MG63 (cell line): Measurements from ENCODE around the gene CRIM1. TPM values are rescaled to one million over a fixed set of nuclear protein-coding genes. Genes with fewer than 3 reads are reported as not detected.

Experiments
- DNase-seq: peaks from one replicate; pipeline ENCODE4 v3.0.0-alpha.2; 2020
- H3K27me3 ChIP-seq: fragments of 250-450 bp; sonication (Bioruptor Pico); 2 replicates; pipeline ENCODE4 v1.5.1; 2020; ENCODE audit warnings: mild to moderate bottlenecking, moderate library complexity
- H3K36me3 ChIP-seq: fragments of 250-450 bp; sonication (Bioruptor Pico); 2 replicates; pipeline ENCODE4 v1.5.1; 2020; ENCODE audit warnings: mild to moderate bottlenecking, moderate library complexity
- H3K4me3 ChIP-seq: fragments of 250-450 bp; sonication (Bioruptor Pico); 2 replicates; pipeline ENCODE4 v1.5.1; 2020; ENCODE audit warnings: mild to moderate bottlenecking, moderate library complexity
- H3K9me3 ChIP-seq: fragments of 250-450 bp; sonication (Bioruptor Pico); 2 replicates; pipeline ENCODE4 v1.5.1; 2020; ENCODE audit warnings: mild to moderate bottlenecking, moderate library complexity
- total RNA-seq: library from RNA; depleted of rRNA; stranded (reverse); fragments of >200 nt; shearing (Covaris generic); gene quantifications from 2 replicates; pipeline ENCODE4 v1.2.3, GENCODE V29; 2014; ENCODE audit warnings: low replicate concordance

Gene CRIM1
- total RNA-seq, 1 experiment from 2014 or later = 102 TPM

DNA sequence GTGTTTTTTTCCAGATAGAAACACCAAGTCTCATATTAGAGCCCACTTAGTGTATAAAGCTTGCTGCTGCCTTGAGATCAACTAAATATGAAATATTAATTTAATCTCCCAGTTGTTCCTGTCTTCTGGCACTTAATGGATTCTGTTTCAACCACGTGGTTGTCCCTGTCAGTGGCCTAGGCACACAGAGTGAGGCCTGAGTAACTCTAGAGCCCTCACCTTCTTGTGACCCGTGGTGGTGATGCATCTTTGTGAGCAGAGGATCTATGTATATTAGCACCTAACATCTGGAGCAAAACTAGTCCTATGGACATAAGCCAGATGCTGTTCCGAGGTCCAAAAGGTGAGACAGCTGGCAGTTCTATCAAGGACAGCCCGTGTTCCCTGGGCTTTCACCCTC, 167.6 kb downstream of the CRIM1 start:
- Histone ChIP-seq H3K36me3 (peaks cover 90% of the 10 kb centered on the region), H3K27me3 (no peaks in the 10 kb centered on the region), H3K9me3 (no peaks in the 10 kb centered on the region), H3K4me3 (no peak overlapping the region)
- DNase-seq = no peak

DNA sequence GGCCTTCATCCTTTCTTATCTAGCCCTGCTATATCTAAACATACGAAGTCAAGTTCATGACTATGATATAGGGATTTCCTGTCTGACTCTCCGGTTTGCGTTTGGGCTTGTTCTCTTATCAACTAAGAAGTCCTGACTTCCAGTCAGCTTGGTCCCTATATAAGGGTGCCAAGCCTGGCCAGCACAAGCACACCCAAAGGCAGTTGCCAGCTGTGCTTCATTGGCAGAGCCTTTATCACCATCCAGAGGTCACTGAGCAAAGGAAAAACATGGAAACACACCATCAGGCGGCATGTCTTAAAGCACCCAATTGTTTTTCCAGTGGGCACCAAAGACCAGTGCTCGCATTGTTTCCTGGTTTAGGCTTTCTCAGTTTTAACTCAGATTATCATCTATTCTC, 169.7 kb downstream of the CRIM1 start:
- no peaks in the 10 kb centered on the region for H3K9me3 ChIP-seq
- peaks cover 90% of the 10 kb centered on the region for H3K36me3 ChIP-seq
- no peak for DNase-seq
- H3K4me3 ChIP-seq = no peak overlapping the region
- H3K27me3 ChIP-seq = no peaks in the 10 kb centered on the region

DNA sequence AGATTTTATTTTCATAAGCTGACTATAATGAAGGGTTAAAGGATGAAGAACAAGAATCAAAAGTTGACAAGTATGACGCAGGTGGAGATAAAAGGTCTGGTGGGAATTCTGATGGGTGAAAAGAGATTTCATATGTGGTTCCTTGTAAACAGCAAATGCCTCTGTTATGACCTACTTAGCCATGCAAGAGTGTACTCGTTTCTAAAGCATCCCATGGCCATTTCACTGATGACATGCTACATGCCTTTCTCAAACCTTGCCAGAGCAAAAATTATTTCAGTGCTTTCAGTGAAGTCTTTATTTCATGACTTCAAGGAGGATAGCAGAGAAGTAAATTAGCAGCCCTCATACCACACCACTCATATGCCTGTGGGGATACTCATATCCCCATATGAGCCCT, 170.6 kb downstream of the CRIM1 start:
- Histone ChIP-seq H3K27me3 (no peaks in the 10 kb centered on the region), H3K36me3 (peaks cover 89% of the 10 kb centered on the region), H3K9me3 (no peaks in the 10 kb centered on the region), H3K4me3 (no peak overlapping the region)
- DNase-seq = no peak

DNA sequence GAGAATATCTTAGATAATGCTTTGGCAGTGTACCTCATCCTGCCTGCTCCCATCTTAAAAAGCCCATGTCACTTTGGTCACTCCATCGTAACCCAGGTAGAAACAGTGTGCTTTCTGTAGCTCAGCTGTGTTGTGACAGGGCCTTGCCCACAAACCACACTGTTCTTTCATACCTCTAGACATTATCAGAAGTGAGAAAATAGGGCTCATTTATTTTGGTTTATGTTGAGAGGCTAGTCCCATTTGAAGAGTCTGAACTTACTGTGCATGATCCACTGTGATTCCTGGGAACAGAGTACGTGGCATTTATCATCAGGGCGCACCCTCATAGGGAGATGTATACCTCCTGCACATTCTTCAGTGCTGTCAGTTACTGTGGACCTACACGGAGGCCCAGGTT, 172.7 kb downstream of the CRIM1 start:
- H3K9me3 ChIP-seq = no peaks in the 10 kb centered on the region
- H3K36me3 ChIP-seq = peaks cover 92% of the 10 kb centered on the region
- H3K4me3 ChIP-seq = no peak overlapping the region
- DNase-seq = no peak
- H3K27me3 ChIP-seq = no peaks in the 10 kb centered on the region

DNA sequence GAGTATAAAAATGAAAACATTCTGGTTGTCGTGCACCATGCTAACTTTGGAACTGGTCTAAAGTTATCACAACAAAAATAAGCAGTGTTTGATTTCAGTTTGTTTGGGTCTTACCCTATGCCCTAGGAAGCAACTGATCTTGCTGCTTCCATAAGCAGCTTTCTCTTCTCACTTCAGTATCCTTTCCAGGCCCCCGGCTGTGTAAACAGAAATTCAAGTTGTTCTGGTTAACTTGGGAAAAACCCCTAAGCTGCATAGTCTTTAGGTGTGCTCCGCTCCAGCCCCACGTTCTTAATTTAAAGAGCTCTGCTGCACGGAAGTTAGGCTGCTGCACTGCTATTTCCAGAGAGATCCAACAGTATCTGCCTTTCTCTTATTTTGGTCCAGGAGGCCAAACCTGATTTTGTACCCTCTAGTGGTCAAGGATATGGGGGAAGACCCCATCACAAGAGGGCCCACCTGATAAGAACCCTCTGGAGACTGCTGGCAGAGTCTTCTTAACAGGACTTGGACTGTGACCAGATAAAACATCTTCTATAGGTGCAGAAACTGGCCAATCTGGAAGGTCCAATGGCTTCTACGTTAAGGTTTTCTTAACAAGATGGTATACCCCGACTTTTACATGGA, 173.3 kb downstream of the CRIM1 start:
- Histone ChIP-seq H3K27me3 (no peaks in the 10 kb centered on the region), H3K9me3 (no peaks in the 10 kb centered on the region), H3K4me3 (no peak overlapping the region), H3K36me3 (peaks cover 93% of the 10 kb centered on the region)
- no peak for DNase-seq

DNA sequence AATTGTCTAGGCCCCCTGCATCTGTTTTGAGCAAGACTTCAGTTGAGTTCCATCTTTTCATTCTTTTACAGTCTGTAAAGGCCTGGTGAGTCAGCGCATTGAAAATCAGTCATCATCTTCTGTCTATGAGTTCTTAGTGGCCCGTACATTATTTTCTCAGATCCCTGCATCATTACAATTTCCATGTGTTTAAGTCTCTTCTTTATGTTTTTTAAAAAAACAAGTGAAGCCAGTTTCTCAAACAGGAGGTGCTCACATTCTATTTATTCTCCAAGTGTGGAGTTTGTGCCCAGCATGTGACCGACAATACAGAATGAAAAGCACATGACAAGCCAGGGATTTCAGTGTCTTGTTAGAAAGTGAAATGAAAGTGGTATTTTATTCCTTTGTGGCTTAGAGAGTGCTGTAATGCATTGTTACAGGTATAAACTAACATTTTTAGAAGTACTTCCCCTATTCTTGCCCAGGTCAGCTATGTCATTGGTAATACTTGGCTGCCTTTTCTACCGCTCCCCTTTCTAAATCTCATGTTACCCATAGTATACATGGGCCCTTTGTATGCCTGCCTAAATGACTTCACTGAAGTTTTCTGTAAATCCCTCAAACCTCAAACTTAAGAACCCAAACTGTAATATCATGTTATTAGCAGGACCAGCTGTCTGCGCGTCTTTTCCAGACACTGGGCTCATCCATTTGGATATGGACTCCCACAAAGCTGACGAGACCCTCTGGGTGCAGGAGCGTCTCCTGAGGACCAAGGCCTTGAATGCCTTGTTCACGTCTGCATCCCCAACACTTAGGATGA, 174.8 kb downstream of the CRIM1 start:
- no peak for DNase-seq
- Histone ChIP-seq H3K4me3 (no peak overlapping the region), H3K9me3 (no peaks in the 10 kb centered on the region), H3K36me3 (peaks cover 83% of the 10 kb centered on the region), H3K27me3 (no peaks in the 10 kb centered on the region)

DNA sequence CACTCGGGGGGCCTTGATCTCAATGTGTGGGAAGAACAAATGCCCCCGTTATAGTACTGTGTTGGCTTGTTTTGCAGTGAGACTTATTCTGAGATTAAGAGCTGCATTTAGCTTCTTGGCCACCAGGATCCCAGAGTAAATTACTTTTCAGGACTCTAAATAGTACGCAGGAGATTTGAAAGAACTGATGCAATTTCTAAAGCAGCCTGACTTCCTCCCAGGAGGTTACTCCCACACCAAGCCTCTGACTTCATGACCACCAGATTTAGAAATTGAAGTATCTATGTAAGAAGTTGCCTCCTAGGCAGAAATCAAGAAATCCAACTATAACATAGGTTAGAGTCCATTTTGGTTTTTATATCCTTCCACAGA, 175.4 kb downstream of the CRIM1 start:
- no peaks in the 10 kb centered on the region for H3K9me3 ChIP-seq
- DNase-seq = no peak
- H3K4me3 ChIP-seq = no peak overlapping the region
- peaks cover 83% of the 10 kb centered on the region for H3K36me3 ChIP-seq
- H3K27me3 ChIP-seq = no peaks in the 10 kb centered on the region

DNA sequence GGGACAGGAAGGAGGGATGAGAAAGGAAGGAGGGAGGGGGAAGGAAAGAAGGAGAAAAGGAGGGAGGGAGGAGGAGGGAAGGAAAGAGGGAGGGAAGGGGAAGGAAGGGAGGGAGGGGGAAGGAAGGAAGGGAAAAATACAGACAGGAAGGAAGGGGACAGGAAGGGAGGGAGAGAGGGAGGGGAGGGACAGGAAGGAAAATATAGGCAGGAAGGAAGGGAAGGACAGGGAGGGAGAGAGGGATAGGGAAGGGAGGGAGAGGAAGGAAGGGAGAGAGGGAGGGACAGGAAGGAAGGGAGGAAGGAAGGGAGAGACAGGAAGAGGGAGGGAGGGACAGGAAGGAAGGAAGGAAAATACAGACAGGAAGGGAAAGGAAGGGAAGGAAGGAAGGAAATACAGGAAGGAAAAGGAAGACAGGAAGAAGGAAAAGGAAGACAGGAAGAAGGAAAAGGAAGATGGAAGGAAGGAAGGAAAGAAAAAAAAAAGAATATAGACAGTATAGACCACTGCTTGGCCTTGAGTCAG, 178.8 kb downstream of the CRIM1 start:
- Histone ChIP-seq H3K9me3 (no peaks in the 10 kb centered on the region), H3K36me3 (peaks cover 88% of the 10 kb centered on the region), H3K4me3 (no peak overlapping the region), H3K27me3 (no peaks in the 10 kb centered on the region)
- no peak for DNase-seq

DNA sequence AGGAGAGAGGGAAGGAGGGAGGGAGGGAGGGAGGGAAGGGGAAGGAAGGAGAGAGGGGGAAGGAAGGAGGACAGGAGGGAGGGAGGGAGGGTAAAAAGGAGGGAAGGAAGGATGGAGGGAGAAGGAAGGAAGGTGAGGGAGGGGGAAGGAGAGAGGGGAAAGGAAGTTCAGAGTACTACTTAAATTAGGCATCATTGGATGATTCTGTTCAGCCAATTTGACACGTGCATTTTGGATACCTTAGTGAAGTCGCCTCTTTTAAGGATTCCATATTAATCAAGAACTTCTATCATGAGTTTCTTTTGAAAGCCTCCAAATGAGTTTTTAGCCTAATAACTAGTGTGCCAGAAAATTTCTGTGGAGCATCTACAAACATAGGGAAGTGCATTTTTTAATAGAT, 179.5 kb downstream of the CRIM1 start:
- H3K4me3 ChIP-seq = no peak overlapping the region

DNA sequence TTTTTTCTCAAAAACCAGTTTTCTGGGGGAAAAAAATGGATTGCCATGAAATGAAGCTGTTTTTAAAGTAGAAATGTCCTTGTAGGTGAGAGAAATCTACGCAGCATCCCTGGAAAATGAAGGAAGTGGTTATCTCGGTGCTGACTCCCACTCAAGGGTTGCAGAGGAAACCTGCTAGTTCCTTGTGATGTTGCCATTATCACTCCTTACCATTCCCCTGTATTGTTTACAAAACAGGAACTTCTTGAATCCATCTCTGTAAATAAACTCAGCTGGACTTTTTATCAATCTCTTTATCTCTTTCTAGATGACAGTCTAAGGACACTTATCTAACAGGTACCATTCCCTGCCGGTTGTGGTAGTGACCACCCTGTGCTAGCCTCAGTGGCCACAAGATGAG, 181.2 kb downstream of the CRIM1 start:
- no peak overlapping the region for H3K4me3 ChIP-seq
- peaks cover 89% of the 10 kb centered on the region for H3K36me3 ChIP-seq
- no peak for DNase-seq
- no peaks in the 10 kb centered on the region for H3K27me3 ChIP-seq
- H3K9me3 ChIP-seq = no peaks in the 10 kb centered on the region

More for the DNA sequence above, 179.5 kb downstream of the CRIM1 start:
- no peak for DNase-seq
- H3K27me3 ChIP-seq = no peaks in the 10 kb centered on the region
- no peaks in the 10 kb centered on the region for H3K9me3 ChIP-seq
- H3K36me3 ChIP-seq = peaks cover 88% of the 10 kb centered on the region

DNA sequence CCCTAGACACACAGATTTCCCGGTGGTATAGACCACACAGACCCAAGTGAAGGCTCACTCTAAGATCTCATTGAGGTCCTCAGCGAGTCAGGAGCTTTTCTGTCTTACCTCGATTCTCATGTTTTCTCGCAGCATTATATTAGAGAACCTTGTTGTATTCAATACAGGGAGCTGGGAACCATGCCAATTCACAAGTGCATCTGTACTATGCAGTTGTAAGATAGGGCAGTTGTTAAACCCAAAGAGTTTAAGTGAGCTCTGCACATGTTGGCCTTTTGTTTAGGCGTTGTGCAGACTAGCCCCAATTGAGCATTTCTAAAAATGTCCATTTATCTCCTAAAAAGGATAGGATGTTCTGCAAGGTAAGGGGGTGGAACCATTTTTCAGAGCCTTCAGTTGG, 182.8 kb downstream of the CRIM1 start:
- H3K4me3 ChIP-seq = no peak overlapping the region
- H3K9me3 ChIP-seq = no peaks in the 10 kb centered on the region
- peaks cover 89% of the 10 kb centered on the region for H3K36me3 ChIP-seq
- no peaks in the 10 kb centered on the region for H3K27me3 ChIP-seq
- no peak for DNase-seq

DNA sequence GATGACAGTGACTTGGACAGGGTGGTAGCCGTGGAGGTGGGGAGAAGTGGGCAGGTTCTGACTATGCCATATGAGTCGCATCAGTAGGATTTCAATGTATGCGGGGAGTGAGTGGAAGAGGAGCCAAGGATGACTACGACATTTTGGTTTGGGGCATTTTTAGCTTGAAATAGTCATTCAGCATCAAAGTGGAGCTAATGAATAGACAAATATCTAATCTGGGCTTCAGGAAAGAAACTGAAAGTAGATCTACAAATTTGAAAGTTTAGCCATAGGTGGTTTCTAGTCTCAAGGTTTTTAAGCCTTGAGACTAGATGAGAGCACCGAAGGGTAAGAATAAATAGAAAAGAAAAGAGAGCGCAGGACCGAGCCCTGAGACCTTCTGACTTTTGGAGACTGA, 184.1 kb downstream of the CRIM1 start:
- H3K27me3 ChIP-seq = no peaks in the 10 kb centered on the region
- peak; percentile 68 for DNase-seq
- no peaks in the 10 kb centered on the region for H3K9me3 ChIP-seq
- no peak overlapping the region for H3K4me3 ChIP-seq
- H3K36me3 ChIP-seq = peaks cover 96% of the 10 kb centered on the region

DNA sequence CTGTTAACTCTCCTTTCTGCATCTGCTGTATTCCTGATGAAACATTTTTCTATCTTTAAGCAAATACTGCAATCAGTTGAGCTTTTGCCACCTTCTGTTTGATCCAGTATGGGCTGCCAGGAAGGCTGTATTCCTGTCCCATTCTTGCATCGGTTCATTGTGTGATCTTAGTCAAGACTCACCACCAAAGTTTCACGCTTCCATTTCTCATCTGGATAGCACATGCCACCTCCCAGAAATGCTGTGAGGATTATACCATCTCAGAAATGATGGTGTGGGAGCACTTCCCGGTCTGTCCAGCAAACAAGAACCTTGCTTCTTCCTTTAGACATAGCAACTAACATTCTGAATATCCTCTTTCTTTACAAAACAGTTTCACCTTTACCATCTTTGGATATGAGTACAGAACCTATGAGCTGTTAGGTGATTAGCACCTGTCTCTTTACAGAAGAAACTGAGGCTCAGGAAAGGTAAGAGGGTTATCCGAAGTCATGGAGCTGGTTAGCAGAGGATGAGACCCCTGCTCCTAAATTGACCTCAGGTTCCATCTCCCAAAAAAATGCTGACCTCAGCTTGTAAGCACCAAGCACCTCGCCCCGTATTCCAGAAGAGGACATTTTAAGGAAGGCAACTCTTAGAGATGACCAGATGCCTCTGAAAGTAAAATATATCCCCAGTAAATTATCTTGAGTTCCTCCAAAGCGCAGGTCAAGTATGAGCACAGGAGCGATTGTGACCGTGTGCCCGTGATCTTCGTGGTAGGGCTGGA, 185.6 kb downstream of the CRIM1 start:
- Histone ChIP-seq H3K36me3 (peaks cover 98% of the 10 kb centered on the region), H3K9me3 (no peaks in the 10 kb centered on the region), H3K4me3 (no peak overlapping the region), H3K27me3 (no peaks in the 10 kb centered on the region)
- no peak for DNase-seq

DNA sequence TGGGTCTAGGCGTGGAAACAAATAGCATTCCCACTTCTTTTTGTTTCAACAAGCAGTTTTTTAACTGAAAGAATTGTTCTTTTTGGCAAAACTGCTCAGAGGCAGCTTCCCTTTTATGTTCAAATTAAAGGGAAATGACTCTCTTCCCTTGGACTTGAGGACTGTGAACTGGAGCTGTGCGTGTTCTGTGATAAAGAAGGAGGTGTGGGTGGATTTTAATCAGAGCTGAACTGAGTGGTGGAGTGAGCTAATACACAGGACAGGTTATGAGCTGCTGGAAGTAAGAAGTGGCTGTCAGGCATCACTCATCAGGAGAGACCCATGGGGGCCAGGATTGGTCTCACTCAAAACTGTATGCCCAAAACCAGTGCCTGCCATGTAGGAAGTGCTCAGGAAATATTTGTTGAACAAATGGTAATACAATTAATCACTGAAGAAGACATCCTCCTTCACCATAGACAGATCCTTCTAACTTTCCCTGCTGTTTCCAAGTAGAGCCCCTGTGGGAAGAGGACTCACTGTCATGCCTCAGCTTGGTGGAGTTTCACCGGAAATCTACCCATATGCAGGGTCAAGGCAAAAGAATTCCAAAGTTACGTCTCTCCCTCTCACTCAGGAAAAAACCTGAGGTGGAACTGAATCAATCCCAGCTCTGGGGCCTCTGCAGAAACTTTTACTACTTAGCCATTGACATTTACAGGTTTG, 186.5 kb downstream of the CRIM1 start:
- H3K9me3 ChIP-seq = no peaks in the 10 kb centered on the region
- peaks cover 96% of the 10 kb centered on the region for H3K36me3 ChIP-seq
- H3K27me3 ChIP-seq = no peaks in the 10 kb centered on the region
- no peak for DNase-seq
- no peak overlapping the region for H3K4me3 ChIP-seq

DNA sequence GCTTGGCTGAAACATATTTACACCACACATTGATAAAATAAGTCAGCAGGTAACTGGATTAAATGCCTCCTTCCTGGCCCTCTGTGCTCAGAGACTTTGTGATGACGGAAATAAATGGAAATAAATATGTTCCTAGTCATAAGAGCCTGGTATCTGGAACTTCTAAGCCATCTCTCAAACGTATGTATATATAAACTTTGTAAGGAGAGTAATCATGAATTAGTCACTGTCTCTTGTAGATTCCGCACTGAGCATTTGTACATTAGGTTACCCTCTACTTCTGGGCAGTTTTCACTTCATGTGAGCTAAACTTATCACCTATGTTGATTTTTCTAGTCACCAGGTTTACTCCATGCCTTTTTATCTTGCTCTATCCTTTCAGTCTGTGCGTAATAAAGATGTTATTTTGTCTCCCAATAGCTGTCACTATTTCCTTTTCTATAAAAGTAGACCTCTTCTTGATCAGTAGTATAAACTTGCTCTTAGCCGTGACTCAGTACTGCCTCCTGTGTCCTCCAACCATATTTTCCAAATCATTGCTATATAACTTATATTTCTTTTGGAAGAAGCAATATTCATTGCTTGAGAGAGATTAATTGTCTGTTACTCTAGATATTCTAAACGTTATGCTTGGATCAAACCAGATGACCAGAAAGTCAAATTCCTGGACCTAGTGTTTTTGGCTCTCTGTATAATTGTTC, 189.2 kb downstream of the CRIM1 start:
- no peak for DNase-seq
- no peak overlapping the region for H3K4me3 ChIP-seq
- no peaks in the 10 kb centered on the region for H3K27me3 ChIP-seq
- H3K9me3 ChIP-seq = no peaks in the 10 kb centered on the region
- H3K36me3 ChIP-seq = peaks cover 89% of the 10 kb centered on the region

DNA sequence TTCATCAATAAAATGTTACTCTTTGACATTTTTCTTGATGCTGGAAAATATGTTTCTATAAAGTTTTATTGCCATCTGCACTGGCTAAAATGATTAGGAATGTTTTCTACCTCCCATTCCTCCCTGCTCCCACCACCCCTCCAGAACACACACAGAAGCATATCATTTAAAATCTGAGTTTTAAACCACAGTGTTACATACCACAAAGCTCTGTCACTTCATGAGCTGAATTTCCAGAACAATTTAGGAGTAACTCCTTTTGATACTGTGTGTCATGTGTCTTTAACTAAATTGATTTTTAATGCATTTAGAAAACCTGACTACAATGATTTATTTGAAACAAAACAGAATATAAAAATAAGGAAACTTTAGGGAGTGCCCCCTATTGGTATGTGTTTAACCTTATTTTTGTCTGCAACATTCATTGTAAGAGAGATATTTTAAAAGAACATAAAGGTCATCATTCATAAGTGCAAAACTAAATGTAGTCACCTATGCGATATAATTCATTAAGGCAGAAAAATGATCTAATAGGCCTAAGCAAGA, 190.4 kb downstream of the CRIM1 start:
- DNase-seq = no peak
- H3K4me3 ChIP-seq = no peak overlapping the region
- peaks cover 89% of the 10 kb centered on the region for H3K36me3 ChIP-seq

More for the DNA sequence above, 190.4 kb downstream of the CRIM1 start:
- Histone ChIP-seq H3K27me3 (no peaks in the 10 kb centered on the region), H3K9me3 (no peaks in the 10 kb centered on the region)
